OCI-LY7 (cell line): ENCODE data around the gene DGAT2.

ENCODE experiments used
- EZH2phosphoT487 ChIP-seq: fragments of 200-600 bp; sonication (generic); IDR thresholded peaks from 2 replicates; pipeline ENCODE4 v1.6.1; 2018; ENCODE audit warnings: low read depth, borderline replicate concordance, mild to moderate bottlenecking, mixed run types, antibody characterized with exemption, low read length, moderate library complexity, mixed read lengths
- TF ChIP-seq, protein P1 (sequence below): fragments of 200-600 bp; sonication (generic); conservative IDR thresholded peaks from 2 replicates; pipeline ENCODE4 v1.5.1; 2014; ENCODE audit warnings: mild to moderate bottlenecking, antibody characterized with exemption, low read length, moderate library complexity, mixed read lengths

DNA sequence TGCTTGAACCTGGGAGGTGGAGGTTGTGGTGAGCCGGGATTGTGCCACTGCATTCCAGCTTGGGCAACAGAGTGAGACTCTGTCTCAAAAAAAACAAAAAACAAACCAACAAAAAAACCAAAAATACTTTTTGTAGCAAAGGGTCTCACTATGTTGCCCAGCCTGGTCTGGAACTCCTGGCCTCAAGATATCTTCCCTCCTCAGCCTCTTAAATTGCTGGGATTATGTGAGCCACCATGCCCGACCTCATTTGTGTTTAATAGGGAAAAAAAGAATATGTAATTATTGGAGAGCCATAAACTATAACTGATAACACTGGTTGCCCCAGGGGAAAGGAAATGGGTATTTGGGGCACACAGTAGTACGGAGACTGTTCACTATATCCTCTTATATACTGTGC, 66.2 kb downstream of the DGAT2 start:
- TF ChIP-seq, protein P1, sequence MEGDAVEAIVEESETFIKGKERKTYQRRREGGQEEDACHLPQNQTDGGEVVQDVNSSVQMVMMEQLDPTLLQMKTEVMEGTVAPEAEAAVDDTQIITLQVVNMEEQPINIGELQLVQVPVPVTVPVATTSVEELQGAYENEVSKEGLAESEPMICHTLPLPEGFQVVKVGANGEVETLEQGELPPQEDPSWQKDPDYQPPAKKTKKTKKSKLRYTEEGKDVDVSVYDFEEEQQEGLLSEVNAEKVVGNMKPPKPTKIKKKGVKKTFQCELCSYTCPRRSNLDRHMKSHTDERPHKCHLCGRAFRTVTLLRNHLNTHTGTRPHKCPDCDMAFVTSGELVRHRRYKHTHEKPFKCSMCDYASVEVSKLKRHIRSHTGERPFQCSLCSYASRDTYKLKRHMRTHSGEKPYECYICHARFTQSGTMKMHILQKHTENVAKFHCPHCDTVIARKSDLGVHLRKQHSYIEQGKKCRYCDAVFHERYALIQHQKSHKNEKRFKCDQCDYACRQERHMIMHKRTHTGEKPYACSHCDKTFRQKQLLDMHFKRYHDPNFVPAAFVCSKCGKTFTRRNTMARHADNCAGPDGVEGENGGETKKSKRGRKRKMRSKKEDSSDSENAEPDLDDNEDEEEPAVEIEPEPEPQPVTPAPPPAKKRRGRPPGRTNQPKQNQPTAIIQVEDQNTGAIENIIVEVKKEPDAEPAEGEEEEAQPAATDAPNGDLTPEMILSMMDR: no peak
- TF ChIP-seq EZH2phosphoT487: no peak
